Stimulated activated CD4-positive, alpha-beta T cell treated with anti-CD3 and anti-CD28 coated beads, Interleukin-1b, Interleukin-23, amount 100 ng/mL, for 24 hours (primary cell): ENCODE data around the gene GPRC6A.

Experiments
- DNase-seq, 4 experiments: peaks; one replicate each; pipeline ENCODE4 v3.0.0-alpha.2; 2020; ENCODE audit warnings: low read depth in 4 of 4, low spot score in 1 of 4

Gene GPRC6A

GRCh38 chr6:116779573-116780164 lies 49.2 kb downstream of the GPRC6A start:
- no peak for DNase-seq

GRCh38 chr6:116773886-116774285 lies 55.0 kb downstream of the GPRC6A start:
- no peak for DNase-seq

DNA sequence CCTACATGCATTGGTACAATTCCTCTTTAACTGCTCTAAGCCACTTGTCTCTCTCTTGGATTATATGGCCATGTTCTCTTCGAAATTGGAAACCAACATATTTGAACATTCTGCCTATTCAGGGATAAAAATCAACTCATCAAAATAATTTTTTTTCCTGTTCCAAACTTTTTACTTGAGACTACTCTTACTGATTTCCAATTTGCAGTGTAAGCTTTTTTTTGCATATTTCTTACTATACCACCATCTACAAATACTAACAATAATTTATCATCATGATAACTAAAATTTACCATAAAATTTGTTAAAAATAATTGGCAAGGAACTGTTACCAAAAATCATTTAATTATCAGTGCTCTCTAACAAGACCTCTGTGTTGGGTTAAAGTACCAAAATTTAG lies 56.4 kb downstream of the GPRC6A start:
- no peak for DNase-seq

DNA sequence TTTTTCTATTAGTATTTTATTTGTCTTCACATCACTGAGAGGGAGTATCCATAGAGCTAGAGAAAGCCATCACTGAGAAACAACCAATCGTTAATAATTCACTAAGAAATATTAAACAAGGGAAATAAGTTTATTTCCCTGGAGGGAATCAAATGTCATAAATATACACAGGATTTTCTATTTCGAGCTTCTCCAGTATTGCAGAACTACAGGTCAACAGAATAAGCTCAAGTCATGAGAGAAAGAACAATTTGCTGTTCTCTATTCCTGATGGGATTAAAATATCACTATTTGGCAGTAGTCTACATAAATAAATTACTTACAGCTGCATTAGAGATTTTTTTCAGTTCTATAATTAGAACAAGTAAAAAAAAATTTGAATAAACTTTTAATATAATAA lies 61.2 kb downstream of the GPRC6A start:
- no peak for DNase-seq

DNA sequence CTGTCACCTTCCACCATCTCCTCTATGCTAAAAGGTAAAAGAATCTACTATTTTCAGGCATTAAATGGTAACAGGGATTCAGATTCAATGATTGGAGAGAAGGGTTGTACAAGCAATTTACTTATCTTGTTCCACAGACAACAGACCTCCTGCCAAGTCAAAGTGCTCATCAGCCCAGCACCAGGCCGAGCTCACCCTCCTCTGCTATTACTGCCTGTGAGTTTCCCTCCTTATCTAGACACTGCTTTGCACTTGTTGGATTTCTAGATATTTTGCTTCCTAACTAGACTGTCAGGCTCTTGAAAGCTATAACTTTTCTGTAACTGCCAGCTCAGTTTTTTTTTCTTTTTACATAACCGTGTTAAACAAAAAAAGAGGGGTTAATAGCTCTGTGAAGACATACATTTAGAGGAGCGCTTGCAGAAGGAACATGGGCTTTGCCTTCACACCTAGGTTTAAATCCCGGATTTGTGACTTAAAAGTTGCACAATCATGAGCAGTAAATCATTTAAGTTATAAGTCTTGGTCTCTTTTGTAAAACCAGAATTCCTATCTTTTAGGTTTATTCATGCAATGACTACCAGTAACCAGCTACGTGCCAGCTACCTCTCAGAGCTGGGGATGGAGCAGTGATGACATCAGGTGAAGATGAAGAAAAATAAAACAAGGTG lies 62.2 kb downstream of the GPRC6A start:
- DNase-seq: no peak

DNA sequence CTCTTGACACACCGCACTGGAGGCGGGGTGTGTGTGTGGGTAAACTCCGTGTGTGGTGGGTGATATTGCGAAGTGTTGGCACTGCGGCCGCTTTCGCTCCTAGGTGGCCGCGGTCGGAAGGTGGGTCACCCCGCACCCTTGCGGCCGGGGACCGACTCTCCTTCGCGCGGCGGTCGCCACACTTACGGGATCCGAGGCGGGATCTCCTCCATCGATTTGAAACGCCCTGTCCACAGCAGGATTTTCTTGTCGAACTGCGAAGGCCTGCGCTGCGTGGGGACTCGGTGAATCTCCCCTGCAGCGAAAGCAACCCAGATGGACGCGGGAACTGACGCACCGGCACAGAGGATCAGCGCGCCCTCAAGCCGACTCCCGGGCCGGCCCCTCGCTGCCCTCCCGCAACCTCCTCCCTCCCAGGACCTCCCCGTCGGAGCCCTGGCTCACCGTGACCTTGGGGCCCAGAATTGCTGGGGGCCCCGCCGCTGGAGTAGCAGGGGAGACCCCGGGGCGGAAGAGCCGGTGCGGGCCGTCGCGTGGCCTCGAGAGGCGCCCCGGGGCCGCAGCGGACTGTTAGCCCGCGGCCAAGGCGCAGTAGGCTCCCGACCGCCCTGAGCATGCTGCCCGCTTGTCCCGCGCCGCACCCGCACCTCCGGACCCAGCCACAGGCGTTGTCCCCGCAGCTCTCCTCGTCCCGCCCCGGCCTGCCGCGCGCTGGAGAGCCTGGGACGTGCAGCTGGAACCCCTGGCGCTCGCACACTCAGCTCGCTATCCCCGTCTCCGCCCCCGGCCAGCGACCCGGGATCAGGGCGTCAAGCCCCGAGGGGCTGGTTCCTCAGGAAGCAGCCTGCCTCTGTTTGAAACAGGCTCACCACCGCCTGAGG lies 63.7 kb downstream of the GPRC6A start, which contains the start of gene FAM162B:
Gene FAM162B, minus strand, starts transcription at position 759 of the 881 bp plus-strand sequence. Its CDS starts 143 bp downstream, at position 616.
- no peak for DNase-seq

DNA sequence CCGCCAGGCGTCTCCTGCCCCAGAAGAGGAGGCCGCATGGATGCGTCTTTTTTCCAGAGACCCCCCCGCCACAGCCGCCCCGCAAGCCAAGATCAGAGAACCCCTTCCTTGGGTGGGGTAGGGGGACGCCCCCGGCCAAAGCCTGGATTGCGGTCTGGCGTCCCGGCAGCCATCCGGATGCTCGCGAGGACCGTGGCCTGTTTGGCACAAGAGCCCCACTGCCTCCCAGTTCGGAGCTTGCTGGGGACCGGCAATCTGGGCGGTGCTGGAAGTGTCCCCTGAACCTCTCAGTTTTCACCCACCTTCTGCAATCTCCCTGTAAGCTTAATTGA lies 64.3 kb downstream of the GPRC6A start:
- no peak for DNase-seq

DNA sequence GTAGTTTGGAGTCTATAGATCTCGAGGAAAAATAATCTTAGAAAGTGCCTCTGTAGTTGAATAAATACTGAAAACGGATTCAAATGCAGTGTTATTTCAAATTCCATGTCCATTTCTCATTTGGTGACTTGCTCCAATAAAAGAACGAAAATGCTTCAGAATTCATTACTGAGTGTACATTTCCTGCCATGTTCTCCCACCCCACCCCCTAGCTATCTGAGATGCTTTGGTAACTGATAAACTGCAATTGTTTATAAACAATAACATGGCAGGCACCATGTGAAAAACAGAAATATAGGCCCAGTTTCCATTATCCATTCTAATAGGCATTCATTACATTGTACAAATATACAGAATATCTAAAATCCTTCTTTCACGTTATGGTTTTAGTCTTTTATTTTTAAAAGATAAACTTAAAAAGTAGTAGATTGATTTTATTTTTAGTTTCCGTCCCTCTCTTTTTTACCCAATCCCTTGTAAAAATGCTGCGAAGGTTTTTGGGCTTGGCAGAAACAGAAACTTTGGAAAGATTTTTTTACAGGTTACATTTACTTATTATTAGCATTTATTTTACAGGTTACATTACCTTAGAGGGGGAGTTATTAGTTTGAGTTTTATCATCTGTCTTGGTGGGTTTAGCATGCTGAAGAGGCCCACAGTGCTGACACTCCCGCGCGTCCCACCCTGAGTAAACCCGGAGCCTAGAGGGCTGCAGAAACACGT lies 64.8 kb downstream of the GPRC6A start:
- DNase-seq: no peak

DNA sequence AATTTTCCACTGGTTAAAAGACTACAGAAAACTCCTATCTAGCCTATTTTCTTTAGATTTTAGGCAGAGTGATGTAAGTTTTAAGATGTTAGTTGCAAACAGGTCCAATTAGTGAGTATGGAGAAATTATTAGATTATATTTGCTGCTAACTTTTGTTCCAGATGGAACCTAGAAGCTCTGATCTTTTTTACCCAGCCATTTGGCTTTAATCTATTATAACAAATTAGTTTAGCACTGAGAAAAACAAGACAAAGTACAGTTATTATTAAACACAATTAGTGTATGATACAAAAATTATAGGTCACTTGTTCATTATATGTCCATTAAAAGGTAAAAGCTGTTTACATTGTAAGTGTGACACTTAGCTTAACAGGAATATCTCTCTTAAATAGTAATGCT lies 65.8 kb downstream of the GPRC6A start:
- DNase-seq: no peak

DNA sequence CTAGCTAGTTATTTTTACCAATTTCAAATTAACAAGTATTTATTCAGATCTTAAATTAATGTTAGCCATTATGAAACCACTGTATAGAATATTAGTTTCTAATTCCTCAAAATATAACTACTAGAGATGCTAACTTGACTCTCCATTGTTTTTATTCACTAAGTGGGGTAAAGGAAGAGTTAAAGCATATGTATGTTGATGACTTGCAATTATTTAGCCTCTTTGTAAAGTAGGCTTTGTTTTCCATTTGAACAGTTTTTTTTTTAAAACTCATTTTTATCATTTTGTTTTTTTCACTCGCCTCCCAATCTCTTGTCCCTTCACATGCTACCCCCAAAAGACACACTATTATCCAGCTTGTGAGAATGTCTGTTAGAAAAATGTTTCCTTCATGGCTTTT lies 66.6 kb downstream of the GPRC6A start:
- no peak for DNase-seq

DNA sequence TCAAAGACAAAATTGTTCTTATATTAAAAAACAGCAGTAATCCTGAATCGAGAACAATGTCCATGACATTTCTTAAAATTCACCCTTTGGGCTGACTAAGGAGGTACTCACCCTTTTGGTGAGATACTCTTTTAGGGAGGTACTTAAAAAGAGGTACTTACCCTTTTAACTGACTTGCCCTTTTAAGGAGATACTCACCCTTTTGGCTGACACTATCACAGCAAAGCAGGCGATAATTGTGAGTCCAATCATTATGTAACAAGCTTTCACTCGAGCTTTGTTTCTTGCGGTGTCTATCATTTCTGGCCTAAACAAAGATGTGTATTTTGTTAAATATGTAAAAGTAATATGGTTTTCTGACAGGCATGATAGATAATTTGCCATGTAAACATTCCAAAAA lies 67.1 kb downstream of the GPRC6A start:
- DNase-seq: no peak

GRCh38 chr6:116745176-116745575 lies 83.7 kb downstream of the GPRC6A start:
- DNase-seq: no peak
